ENCODE data around the gene SRBD1. TPM values are rescaled to one million over a fixed set of nuclear protein-coding genes. Genes with fewer than 3 reads are reported as not detected.

Gene SRBD1, protein sequence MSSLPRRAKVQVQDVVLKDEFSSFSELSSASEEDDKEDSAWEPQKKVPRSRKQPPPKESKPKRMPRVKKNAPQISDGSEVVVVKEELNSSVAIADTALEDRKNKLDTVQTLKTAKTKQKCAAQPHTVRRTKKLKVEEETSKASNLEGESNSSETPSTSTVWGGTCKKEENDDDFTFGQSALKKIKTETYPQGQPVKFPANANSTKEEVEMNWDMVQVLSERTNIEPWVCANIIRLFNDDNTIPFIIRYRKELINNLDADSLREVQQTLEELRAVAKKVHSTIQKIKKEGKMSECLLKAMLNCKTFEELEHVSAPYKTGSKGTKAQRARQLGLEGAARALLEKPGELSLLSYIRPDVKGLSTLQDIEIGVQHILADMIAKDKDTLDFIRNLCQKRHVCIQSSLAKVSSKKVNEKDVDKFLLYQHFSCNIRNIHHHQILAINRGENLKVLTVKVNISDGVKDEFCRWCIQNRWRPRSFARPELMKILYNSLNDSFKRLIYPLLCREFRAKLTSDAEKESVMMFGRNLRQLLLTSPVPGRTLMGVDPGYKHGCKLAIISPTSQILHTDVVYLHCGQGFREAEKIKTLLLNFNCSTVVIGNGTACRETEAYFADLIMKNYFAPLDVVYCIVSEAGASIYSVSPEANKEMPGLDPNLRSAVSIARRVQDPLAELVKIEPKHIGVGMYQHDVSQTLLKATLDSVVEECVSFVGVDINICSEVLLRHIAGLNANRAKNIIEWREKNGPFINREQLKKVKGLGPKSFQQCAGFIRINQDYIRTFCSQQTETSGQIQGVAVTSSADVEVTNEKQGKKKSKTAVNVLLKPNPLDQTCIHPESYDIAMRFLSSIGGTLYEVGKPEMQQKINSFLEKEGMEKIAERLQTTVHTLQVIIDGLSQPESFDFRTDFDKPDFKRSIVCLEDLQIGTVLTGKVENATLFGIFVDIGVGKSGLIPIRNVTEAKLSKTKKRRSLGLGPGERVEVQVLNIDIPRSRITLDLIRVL
- 10.8 TPM for polyA plus RNA-seq (2012; ENCODE audit: low read depth, missing spikeins)

DNA sequence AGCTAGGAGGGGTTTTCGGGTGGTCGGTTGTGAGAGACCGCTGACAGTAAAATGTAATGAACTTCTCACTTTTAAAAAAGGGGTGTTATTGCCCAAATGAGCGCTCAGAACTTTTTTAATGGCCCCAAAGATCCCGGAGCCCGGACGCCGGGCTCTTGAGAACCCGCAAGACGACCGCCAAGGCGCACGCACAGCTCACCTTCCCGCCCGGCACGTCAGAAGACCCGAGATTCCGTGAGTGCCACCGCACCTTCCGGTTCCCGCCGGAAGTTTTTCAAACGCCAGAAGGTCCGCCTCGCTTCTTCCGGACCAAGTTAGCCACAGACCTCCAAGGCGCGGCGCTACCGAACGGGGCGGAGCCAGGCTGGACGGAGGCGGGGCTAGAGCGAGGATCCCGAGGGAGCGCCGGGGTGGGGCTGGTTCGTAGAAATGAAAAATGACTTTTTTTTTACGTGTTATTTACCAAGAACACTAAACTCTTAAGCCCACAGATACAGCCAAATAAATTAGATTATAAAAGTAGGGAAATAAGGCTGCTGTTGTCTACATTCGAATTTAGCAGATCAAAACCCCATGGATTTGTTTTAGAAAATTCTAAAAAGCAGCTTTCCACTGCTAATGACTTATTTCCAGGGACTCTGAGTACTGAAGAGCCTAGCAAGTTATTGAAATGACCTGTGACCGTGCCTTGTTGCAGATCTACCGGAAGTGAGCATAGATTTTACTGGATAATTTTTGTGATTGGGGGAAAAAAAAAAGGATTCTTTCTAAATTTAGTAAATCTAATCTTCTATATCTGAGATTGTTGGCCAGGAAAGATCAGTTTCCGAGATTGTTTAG lies at the start of gene SRBD1:
SRBD1 (minus strand) TSS at position 248 of the 840 bp plus-strand sequence. CDS start 5,826 bp downstream, outside the sequence.
- no peak for TF ChIP-seq SPI1 (IDR thresholded peaks at IDR 0.05; ENCODE audit: low read depth, low read length)
- TF ChIP-seq POLR2AphosphoS5 (IDR thresholded peaks at IDR 0.05; ENCODE audit: low read depth, low read length), result peak; percentile 73; the same call in 1 of the 2 replicates
- peak; percentile 46; the same call in 1 of the 2 replicates for TF ChIP-seq TAF1 (IDR thresholded peaks at IDR 0.05; ENCODE audit: low read depth, low read length)
- no peak for TF ChIP-seq PAX5 (IDR thresholded peaks at IDR 0.05; ENCODE audit: insufficient read depth, low read length, severe bottlenecking)
- peak; percentile 82 for TF ChIP-seq POLR2A (IDR thresholded peaks at IDR 0.05; ENCODE audit: low read depth, low read length)
- TF ChIP-seq POU2F2 (IDR thresholded peaks at IDR 0.05; ENCODE audit: low read depth, low read length), result peak; percentile 50; the same call in 1 of the 2 replicates
- FAIRE-seq, result peak; percentile 96
- peak; percentile 59 for DNase-seq (ENCODE audit: insufficient read length, low spot score)

DNA sequence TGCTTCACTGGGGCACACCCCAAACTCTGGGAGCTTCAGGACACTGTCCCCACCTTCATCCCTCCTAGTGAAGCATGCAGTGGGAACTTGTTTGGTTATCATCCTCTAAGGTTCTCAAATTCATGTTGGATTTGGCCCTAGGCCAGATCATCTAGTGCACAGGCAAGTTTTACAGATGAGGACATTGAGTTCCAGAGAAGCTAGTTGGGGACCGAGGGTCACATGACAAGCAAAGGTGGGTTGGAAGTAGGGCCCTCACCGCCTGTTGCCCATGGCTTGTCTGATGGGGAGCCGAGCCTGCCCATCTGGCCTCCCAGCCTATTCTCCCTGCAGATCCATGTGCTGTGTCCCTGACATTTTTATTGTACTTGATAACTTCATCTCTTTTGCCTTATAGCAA lies 43.2 kb upstream of the SRBD1 start:
- DNase-seq (ENCODE audit: insufficient read length, low spot score) (no peak), FAIRE-seq (no peak)
- TF ChIP-seq PAX5 (IDR thresholded peaks at IDR 0.05; ENCODE audit: insufficient read depth, low read length, severe bottlenecking), result no peak
- TF ChIP-seq POLR2A (IDR thresholded peaks at IDR 0.05; ENCODE audit: low read depth, low read length), result no peak
- TF ChIP-seq POU2F2 (IDR thresholded peaks at IDR 0.05; ENCODE audit: low read depth, low read length), result no peak
- no peak for TF ChIP-seq TAF1 (IDR thresholded peaks at IDR 0.05; ENCODE audit: low read depth, low read length)

DNA sequence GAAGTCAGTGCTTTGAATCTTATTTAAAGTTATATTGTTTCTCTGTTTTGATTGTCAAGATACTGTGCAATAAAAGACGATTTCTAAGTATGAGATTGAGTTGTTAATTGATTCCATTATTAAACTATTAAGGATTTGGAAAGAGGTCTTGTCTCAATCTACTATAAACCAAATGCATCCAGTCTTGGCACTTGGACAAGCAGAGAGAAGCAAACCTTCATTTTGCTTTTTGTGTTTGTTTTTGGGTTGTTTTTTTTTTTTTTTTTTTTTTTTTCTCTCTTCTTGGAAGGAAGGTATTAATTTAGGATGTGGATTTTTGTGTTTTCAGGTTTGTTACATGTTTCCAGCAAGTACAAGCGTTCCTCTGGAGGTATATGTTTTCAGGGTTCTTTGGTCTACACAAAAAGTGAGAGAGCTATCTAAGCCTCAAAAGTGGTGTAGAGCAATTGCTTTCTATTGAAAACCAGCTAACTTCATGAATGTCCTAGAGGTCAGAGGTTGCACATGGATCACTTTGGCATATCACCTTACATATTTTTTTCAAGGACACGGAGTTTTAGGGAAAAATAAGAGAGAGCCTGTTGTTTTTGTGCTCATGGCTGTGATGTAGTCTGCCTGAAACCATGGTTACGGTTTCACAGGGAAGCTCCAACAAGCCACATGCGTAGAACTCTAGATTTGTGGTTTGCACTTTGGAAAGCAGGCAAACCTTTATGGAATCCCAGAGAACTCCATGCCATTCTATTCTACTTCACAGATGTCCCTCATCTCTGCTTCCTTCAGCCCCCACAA lies 42.3 kb upstream of the SRBD1 start:
- DNase-seq (ENCODE audit: insufficient read length, low spot score) (no peak), FAIRE-seq (no peak)
- TF ChIP-seq POLR2A (IDR thresholded peaks at IDR 0.05; ENCODE audit: low read depth, low read length) (no peak), SPI1 (IDR thresholded peaks at IDR 0.05; ENCODE audit: low read depth, low read length) (no peak), TAF1 (IDR thresholded peaks at IDR 0.05; ENCODE audit: low read depth, low read length) (no peak), POU2F2 (IDR thresholded peaks at IDR 0.05; ENCODE audit: low read depth, low read length) (no peak), POLR2AphosphoS5 (IDR thresholded peaks at IDR 0.05; ENCODE audit: low read depth, low read length) (no peak), PAX5 (IDR thresholded peaks at IDR 0.05; ENCODE audit: insufficient read depth, low read length, severe bottlenecking) (no peak)

DNA sequence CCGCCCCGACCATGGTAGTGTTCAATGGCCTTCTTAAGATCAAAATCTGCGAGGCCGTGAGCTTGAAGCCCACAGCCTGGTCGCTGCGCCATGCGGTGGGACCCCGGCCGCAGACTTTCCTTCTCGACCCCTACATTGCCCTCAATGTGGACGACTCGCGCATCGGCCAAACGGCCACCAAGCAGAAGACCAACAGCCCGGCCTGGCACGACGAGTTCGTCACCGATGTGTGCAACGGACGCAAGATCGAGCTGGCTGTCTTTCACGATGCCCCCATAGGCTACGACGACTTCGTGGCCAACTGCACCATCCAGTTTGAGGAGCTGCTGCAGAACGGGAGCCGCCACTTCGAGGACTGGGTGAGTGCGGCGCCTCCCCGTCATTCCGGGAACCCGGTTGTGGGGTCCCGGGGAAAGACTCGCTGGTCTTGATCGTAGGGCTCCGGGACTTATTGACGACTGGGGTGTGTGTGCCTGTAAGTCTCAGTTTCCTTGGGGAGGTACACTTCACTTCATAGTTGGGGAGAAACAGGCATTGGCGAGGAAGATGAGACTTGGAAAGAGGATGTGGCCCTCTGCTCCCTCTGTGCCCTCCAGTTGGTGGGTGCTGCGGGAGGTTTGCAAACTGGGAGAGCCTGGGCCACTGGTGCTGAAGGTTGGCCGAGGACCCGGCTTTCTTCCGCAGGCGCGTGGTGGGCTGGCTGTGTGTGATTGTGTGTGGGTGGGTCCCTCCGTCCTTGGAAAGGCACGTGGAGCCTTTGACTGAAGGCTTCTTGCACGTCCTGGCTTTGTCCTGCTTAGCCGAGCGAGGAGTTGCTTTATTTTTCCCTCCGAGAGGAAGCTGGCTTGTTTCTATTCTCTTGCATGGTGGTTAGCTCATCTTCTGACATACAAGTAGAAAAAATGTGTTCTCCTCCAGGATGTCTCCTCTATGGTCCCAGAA lies 41.3 kb upstream of the SRBD1 start:
- TF ChIP-seq SPI1 (IDR thresholded peaks at IDR 0.05; ENCODE audit: low read depth, low read length), result peak; percentile 33; the same call in 1 of the 2 replicates
- no peak for TF ChIP-seq POLR2A (IDR thresholded peaks at IDR 0.05; ENCODE audit: low read depth, low read length)
- no peak for TF ChIP-seq POU2F2 (IDR thresholded peaks at IDR 0.05; ENCODE audit: low read depth, low read length)
- DNase-seq (ENCODE audit: insufficient read length, low spot score) (no peak), FAIRE-seq (peak; percentile 76)

DNA sequence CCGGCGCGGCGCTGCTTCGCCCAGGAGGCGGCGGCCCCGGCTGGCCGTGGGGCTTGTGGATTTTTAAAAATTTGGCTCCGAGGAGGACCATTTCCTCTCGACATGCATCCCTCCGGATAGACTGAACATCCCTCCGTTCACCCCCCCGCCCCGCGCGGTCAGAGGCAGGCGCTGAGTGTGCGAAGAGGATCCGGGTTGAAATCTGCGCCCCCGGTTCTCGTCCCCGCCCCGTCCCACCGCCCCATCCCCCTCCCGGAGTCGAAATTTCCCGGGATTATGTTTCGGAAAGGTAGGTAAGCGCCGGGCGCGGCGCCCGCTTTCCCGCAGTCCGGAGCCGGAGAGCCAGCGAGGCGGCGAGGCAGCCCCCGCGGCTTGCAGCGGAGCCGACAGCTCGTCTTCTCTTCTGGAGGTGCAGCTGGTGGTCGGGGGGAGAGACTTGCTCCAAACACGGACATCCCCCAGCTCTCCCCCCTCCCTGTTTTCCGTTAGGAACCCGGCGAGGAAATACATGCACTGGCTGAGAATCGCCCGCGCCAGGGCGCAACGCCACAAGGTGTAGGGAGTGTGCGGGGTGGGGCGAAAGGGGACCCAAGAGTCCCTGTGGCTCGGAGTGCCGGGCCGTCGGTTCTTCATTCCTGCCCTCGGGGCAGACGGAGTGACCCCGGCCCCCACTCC lies 40.5 kb upstream of the SRBD1 start, which contains the start of gene PRKCE:
PRKCE (plus strand) TSS at position 261 of the 675 bp plus-strand sequence.
- FAIRE-seq (no peak), DNase-seq (ENCODE audit: insufficient read length, low spot score) (no peak)
- no peak for TF ChIP-seq PAX5 (IDR thresholded peaks at IDR 0.05; ENCODE audit: insufficient read depth, low read length, severe bottlenecking)
- TF ChIP-seq TAF1 (IDR thresholded peaks at IDR 0.05; ENCODE audit: low read depth, low read length), result no peak
- no peak for TF ChIP-seq POLR2AphosphoS5 (IDR thresholded peaks at IDR 0.05; ENCODE audit: low read depth, low read length)
- TF ChIP-seq SPI1 (IDR thresholded peaks at IDR 0.05; ENCODE audit: low read depth, low read length), result no peak
- TF ChIP-seq POLR2A (IDR thresholded peaks at IDR 0.05; ENCODE audit: low read depth, low read length), result no peak
- no peak for TF ChIP-seq POU2F2 (IDR thresholded peaks at IDR 0.05; ENCODE audit: low read depth, low read length)

DNA sequence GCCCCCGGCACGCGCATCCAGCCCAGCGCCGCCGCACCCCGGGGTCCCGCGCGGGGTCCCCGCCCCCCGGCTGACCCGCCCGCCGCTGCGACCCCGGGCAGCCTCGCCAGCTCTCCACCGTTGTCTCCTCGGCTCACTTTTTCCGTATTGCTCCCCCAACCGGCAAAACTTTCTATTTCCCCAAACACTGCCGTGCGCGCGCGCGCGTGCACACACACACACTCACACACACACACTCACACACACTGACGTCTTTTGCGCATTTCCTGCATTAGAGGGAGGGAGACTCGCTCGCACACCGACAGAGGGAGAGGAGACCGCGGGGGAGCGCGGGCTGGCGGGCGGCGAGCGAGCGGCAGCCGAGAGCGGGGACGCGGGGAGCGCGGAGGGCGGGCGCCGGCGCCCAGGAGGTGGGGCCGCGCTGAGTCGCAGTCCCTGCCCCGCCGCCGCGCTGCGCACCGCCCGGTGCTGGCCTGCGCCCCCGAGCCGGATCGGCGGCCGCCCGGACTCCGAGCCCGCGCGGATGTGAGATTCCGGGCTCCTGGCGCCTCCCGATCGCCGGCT lies 39.9 kb upstream of the SRBD1 start:
- peak; percentile 99 for FAIRE-seq
- DNase-seq (ENCODE audit: insufficient read length, low spot score), result peak; percentile 84
- TF ChIP-seq POU2F2 (IDR thresholded peaks at IDR 0.05; ENCODE audit: low read depth, low read length), result peak; percentile 87
- TF ChIP-seq POLR2A (IDR thresholded peaks at IDR 0.05; ENCODE audit: low read depth, low read length), result peak; percentile 81
- peak; percentile 43 for TF ChIP-seq PAX5 (IDR thresholded peaks at IDR 0.05; ENCODE audit: insufficient read depth, low read length, severe bottlenecking)
- peak; percentile 71 for TF ChIP-seq POLR2AphosphoS5 (IDR thresholded peaks at IDR 0.05; ENCODE audit: low read depth, low read length)
- 0 out of 2 replicates have a peak, but pooled peaks have one; percentile 11 for TF ChIP-seq SPI1 (IDR thresholded peaks at IDR 0.05; ENCODE audit: low read depth, low read length)
- TF ChIP-seq TAF1 (IDR thresholded peaks at IDR 0.05; ENCODE audit: low read depth, low read length), result peak; percentile 69
